ENCODE results near the gene ST3GAL3.

DNA sequence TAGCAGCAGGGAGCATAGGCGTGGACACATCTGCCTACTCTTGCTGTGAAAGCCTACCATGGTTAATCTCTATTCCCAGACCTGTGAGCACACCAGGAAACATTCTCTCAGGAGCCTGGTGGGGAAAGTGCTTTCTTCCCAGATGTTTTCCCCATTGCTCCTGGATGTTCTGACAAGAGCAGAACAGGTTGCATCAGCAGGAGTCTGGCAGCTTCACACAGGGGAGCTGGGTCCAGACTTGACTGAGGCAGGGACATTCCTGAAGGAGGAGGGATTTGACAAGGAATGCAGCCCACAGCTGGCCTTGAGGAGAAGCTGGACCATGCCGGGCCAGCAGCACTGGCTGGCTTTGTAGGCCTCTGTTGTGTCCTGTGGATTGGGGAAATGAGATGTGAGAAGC, 205.3 kb downstream of the ST3GAL3 start:
- TF ChIP-seq, protein P1, sequence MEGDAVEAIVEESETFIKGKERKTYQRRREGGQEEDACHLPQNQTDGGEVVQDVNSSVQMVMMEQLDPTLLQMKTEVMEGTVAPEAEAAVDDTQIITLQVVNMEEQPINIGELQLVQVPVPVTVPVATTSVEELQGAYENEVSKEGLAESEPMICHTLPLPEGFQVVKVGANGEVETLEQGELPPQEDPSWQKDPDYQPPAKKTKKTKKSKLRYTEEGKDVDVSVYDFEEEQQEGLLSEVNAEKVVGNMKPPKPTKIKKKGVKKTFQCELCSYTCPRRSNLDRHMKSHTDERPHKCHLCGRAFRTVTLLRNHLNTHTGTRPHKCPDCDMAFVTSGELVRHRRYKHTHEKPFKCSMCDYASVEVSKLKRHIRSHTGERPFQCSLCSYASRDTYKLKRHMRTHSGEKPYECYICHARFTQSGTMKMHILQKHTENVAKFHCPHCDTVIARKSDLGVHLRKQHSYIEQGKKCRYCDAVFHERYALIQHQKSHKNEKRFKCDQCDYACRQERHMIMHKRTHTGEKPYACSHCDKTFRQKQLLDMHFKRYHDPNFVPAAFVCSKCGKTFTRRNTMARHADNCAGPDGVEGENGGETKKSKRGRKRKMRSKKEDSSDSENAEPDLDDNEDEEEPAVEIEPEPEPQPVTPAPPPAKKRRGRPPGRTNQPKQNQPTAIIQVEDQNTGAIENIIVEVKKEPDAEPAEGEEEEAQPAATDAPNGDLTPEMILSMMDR (IDR thresholded peaks at IDR 0.05; ENCODE audit: borderline replicate concordance, extremely low read depth, low read length, poor library complexity, severe bottlenecking): no peak
- TF ChIP-seq EZH2 (IDR thresholded peaks at IDR 0.05; ENCODE audit: borderline replicate concordance, low read depth, low read length, severe bottlenecking): no peak

Measured in DND-41 (cell line).